ENCODE results near the gene JAKMIP2.

JAKMIP2 gene

GRCh38 chr5:147617711-147618350 is 164.7 kb downstream of the JAKMIP2 start:
- H3K4me1 ChIP-seq (ENCODE audit: insufficient read depth, low read length, poor library complexity, severe bottlenecking), result no peaks in the 10 kb centered on the region
- no peak overlapping the region for H3K9ac ChIP-seq (ENCODE audit: low read depth, low read length, poor library complexity, severe bottlenecking)
- no peaks in the 10 kb centered on the region for H3K9me3 ChIP-seq (ENCODE audit: insufficient read depth, low read depth, low read length)
- no peak overlapping the region for H3K4me3 ChIP-seq (ENCODE audit: low read length, poor library complexity, severe bottlenecking)
- no peaks in the 10 kb centered on the region for H3K79me2 ChIP-seq (ENCODE audit: insufficient read depth, low read length)
- no peaks in the 10 kb centered on the region for H4K20me1 ChIP-seq (ENCODE audit: insufficient read depth, low read length, poor library complexity, severe bottlenecking)
- H3K27me3 ChIP-seq (ENCODE audit: insufficient read depth, low read length, poor library complexity, severe bottlenecking), result no peaks in the 10 kb centered on the region
- TF ChIP-seq EZH2phosphoT487 (IDR thresholded peaks at IDR 0.05; ENCODE audit: borderline replicate concordance) (no peak), CTCF (conservative IDR thresholded peaks at IDR 0.05; ENCODE audit: low read length) (no peak)
- H3K36me3 ChIP-seq (ENCODE audit: insufficient read depth, low read length), result peaks cover 10% of the 10 kb centered on the region; the same call in 1 of the 2 replicates
- no peaks in the 10 kb centered on the region for H3K9me2 ChIP-seq (replicated peaks; ENCODE audit: low read depth, low read length)
- no peak overlapping the region for H3K4me2 ChIP-seq (ENCODE audit: low read depth, low read length, poor library complexity, severe bottlenecking)
- no peaks in the 10 kb centered on the region for H3F3A ChIP-seq (ENCODE audit: low read depth)
- no peak overlapping the region for H2AFZ ChIP-seq (ENCODE audit: low read length)

GRCh38 chr5:147617191-147617606 is 165.3 kb downstream of the JAKMIP2 start:
- TF ChIP-seq EZH2phosphoT487 (IDR thresholded peaks at IDR 0.05; ENCODE audit: borderline replicate concordance) (no peak), CTCF (conservative IDR thresholded peaks at IDR 0.05; ENCODE audit: low read length) (no peak)
- peaks cover 10% of the 10 kb centered on the region; the same call in 1 of the 2 replicates for H3K36me3 ChIP-seq (ENCODE audit: insufficient read depth, low read length)
- H4K20me1 ChIP-seq (ENCODE audit: insufficient read depth, low read length, poor library complexity, severe bottlenecking), result no peaks in the 10 kb centered on the region
- no peak overlapping the region for H3K4me2 ChIP-seq (ENCODE audit: low read depth, low read length, poor library complexity, severe bottlenecking)
- H3K27me3 ChIP-seq (ENCODE audit: insufficient read depth, low read length, poor library complexity, severe bottlenecking), result no peaks in the 10 kb centered on the region
- H3K9me3 ChIP-seq (ENCODE audit: insufficient read depth, low read depth, low read length), result no peaks in the 10 kb centered on the region
- H2AFZ ChIP-seq (ENCODE audit: low read length), result no peak overlapping the region
- no peaks in the 10 kb centered on the region for H3K9me2 ChIP-seq (replicated peaks; ENCODE audit: low read depth, low read length)
- H3F3A ChIP-seq (ENCODE audit: low read depth), result no peaks in the 10 kb centered on the region
- no peaks in the 10 kb centered on the region for H3K4me1 ChIP-seq (ENCODE audit: insufficient read depth, low read length, poor library complexity, severe bottlenecking)
- H3K79me2 ChIP-seq (ENCODE audit: insufficient read depth, low read length), result no peaks in the 10 kb centered on the region
- H3K4me3 ChIP-seq (ENCODE audit: low read length, poor library complexity, severe bottlenecking), result no peak overlapping the region
- H3K9ac ChIP-seq (ENCODE audit: low read depth, low read length, poor library complexity, severe bottlenecking), result no peak overlapping the region

- no peaks in the 10 kb centered on the region for H4K20me1 ChIP-seq (ENCODE audit: insufficient read depth, low read length, poor library complexity, severe bottlenecking)
- H2AFZ ChIP-seq (ENCODE audit: low read length), result no peak overlapping the region
- H3K4me1 ChIP-seq (ENCODE audit: insufficient read depth, low read length, poor library complexity, severe bottlenecking), result no peaks in the 10 kb centered on the region
- H3K4me2 ChIP-seq (ENCODE audit: low read depth, low read length, poor library complexity, severe bottlenecking), result no peak overlapping the region
- TF ChIP-seq EZH2phosphoT487 (IDR thresholded peaks at IDR 0.05; ENCODE audit: borderline replicate concordance) (no peak), CTCF (conservative IDR thresholded peaks at IDR 0.05; ENCODE audit: low read length) (no peak)
- H3K4me3 ChIP-seq (ENCODE audit: low read length, poor library complexity, severe bottlenecking), result no peak overlapping the region
- H3K9me2 ChIP-seq (replicated peaks; ENCODE audit: low read depth, low read length), result no peaks in the 10 kb centered on the region
- peaks cover 10% of the 10 kb centered on the region; the same call in 1 of the 2 replicates for H3K36me3 ChIP-seq (ENCODE audit: insufficient read depth, low read length)
- no peaks in the 10 kb centered on the region for H3K27me3 ChIP-seq (ENCODE audit: insufficient read depth, low read length, poor library complexity, severe bottlenecking)
- H3F3A ChIP-seq (ENCODE audit: low read depth), result no peaks in the 10 kb centered on the region
- no peaks in the 10 kb centered on the region for H3K9me3 ChIP-seq (ENCODE audit: insufficient read depth, low read depth, low read length)
- no peaks in the 10 kb centered on the region for H3K79me2 ChIP-seq (ENCODE audit: insufficient read depth, low read length)
- no peak overlapping the region for H3K9ac ChIP-seq (ENCODE audit: low read depth, low read length, poor library complexity, severe bottlenecking)
These were observed 166.1 kb downstream of the JAKMIP2 start for GRCh38 chr5:147616421-147616820.
